BJ (cell line): ENCODE measurements around the gene HCRT. TPM values are rescaled to one million over a fixed set of nuclear protein-coding genes. Genes with fewer than 3 reads are reported as not detected.

ENCODE experiments used
- CTCF ChIA-PET: fragments of 350-600 bp; formaldehyde crosslinking; extraction: SDS; loops from one replicate; lab custom pipeline; 2021; ENCODE audit warnings: antibody characterized with exemption, inconsistent platforms; lab: Yijun Ruan, JAX
- POLR2A ChIA-PET: fragments of 300-600 bp; sonication (Branson Sonifier 250); formaldehyde crosslinking; extraction: SDS; loops from one replicate; lab custom pipeline; 2021; ENCODE audit warnings: antibody characterized with exemption; lab: Charles Lee
- DNase-seq: peaks from one replicate; pipeline ENCODE4 v3.0.0-alpha.2; 2011; ENCODE audit warnings: low read depth
- H3K27me3 ChIP-seq: 2 replicates; pipeline ENCODE4 v1.6.0; 2011; ENCODE audit warnings: low read length; ENCODE audit not compliant: control insufficient read depth, insufficient read depth
- H3K36me3 ChIP-seq: 2 replicates; pipeline ENCODE4 v1.5.1; 2011; ENCODE audit warnings: low read length; ENCODE audit not compliant: control insufficient read depth, insufficient read depth
- H3K4me3 ChIP-seq: 2 replicates; pipeline ENCODE4 v1.5.1; 2011; ENCODE audit warnings: low read depth, mild to moderate bottlenecking, control low read depth, low read length
- CTCF ChIP-seq: IDR thresholded peaks from 2 replicates; pipeline ENCODE4 v1.5.1; 2011; ENCODE audit warnings: low read depth, mild to moderate bottlenecking, control low read depth, inconsistent platforms, low read length, moderate library complexity; ENCODE audit not compliant: insufficient read depth
- polyA plus RNA-seq: library from polyadenylated mRNA; depleted of rRNA; stranded (reverse); fragments of >200 nt; gene quantifications from 2 replicates; pipeline ENCODE4 v1.2.3, GENCODE V29; 2011

Gene HCRT
- polyA plus RNA-seq, 1 experiment, result not detected

GRCh38 chr17:42202696-42203095 lies 17.4 kb upstream of the HCRT start:
- POLR2A ChIA-PET, result no interaction called here
- H3K4me3 ChIP-seq, result no peak overlapping the region
- TF ChIP-seq CTCF, result no peak
- DNase-seq, result no peak
- peaks cover 21% of the 10 kb centered on the region for H3K36me3 ChIP-seq
- no peaks in the 10 kb centered on the region for H3K27me3 ChIP-seq
- CTCF ChIA-PET, result no interaction called here

- Histone ChIP-seq H3K36me3 (peaks cover 19% of the 10 kb centered on the region), H3K4me3 (no peak overlapping the region), H3K27me3 (no peaks in the 10 kb centered on the region)
- ChIA-PET CTCF (no interaction called here), POLR2A (no interaction called here)
- TF ChIP-seq CTCF, result no peak
- no peak for DNase-seq
Measured at GRCh38 chr17:42202159-42202558, 16.9 kb upstream of the HCRT start.

GRCh38 chr17:42201458-42201772 lies 16.2 kb upstream of the HCRT start:
- POLR2A ChIA-PET, result no interaction called here
- H3K36me3 ChIP-seq, result peaks cover 19% of the 10 kb centered on the region
- H3K27me3 ChIP-seq, result no peaks in the 10 kb centered on the region
- CTCF ChIA-PET, result no interaction called here
- TF ChIP-seq CTCF, result no peak
- no peak overlapping the region for H3K4me3 ChIP-seq
- DNase-seq, result no peak

GRCh38 chr17:42200706-42201457 lies 15.6 kb upstream of the HCRT start:
- no peak for DNase-seq
- Histone ChIP-seq H3K4me3 (no peak overlapping the region), H3K36me3 (peaks cover 19% of the 10 kb centered on the region), H3K27me3 (no peaks in the 10 kb centered on the region)
- ChIA-PET POLR2A (no interaction called here), CTCF (no interaction called here)
- no peak for TF ChIP-seq CTCF

- no peaks in the 10 kb centered on the region for H3K27me3 ChIP-seq
- CTCF ChIA-PET, result no interaction called here
- POLR2A ChIA-PET, result no interaction called here
- no peak overlapping the region for H3K4me3 ChIP-seq
- peaks cover 16% of the 10 kb centered on the region for H3K36me3 ChIP-seq
- no peak for TF ChIP-seq CTCF
- no peak for DNase-seq
Measured at GRCh38 chr17:42199416-42200011, 14.3 kb upstream of the HCRT start.
